H4 (cell line): Measurements from ENCODE around the gene LRRC73. TPM values are rescaled to one million over a fixed set of nuclear protein-coding genes. Genes with fewer than 3 reads are reported as not detected.
"Not testable (repeated sequence)": the region's sequence is repeated elsewhere in the genome, so short reads cannot be mapped to it uniquely, and the experiment has no call there.

Source experiments
- DNase-seq: peaks from one replicate; pipeline ENCODE4 v3.0.0-alpha.2; 2015; ENCODE audit warnings: low spot score
- total RNA-seq: library from RNA; depleted of rRNA; stranded (reverse); fragments of >200 nt; shearing (Covaris generic); gene quantifications from 2 replicates; pipeline ENCODE4 v1.2.3, GENCODE V29; 2014; rRNA removed

LRRC73 gene, protein sequence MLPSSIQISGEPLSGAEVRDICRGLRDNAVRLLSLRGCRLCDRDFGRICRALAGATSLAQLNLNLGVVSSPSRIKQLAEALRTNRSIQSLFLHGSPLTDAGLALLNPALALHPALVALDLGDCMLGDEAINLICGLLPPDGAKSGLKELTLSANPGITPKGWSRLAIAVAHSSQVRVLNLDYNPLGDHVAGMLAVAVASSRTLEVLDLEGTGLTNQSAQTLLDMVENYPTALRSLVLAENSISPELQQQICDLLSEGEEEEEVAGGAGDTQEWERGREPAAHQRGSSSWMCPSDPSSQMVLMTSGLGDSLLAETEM
- total RNA-seq = 1.0 and 1.8 TPM in 2 replicates

DNA sequence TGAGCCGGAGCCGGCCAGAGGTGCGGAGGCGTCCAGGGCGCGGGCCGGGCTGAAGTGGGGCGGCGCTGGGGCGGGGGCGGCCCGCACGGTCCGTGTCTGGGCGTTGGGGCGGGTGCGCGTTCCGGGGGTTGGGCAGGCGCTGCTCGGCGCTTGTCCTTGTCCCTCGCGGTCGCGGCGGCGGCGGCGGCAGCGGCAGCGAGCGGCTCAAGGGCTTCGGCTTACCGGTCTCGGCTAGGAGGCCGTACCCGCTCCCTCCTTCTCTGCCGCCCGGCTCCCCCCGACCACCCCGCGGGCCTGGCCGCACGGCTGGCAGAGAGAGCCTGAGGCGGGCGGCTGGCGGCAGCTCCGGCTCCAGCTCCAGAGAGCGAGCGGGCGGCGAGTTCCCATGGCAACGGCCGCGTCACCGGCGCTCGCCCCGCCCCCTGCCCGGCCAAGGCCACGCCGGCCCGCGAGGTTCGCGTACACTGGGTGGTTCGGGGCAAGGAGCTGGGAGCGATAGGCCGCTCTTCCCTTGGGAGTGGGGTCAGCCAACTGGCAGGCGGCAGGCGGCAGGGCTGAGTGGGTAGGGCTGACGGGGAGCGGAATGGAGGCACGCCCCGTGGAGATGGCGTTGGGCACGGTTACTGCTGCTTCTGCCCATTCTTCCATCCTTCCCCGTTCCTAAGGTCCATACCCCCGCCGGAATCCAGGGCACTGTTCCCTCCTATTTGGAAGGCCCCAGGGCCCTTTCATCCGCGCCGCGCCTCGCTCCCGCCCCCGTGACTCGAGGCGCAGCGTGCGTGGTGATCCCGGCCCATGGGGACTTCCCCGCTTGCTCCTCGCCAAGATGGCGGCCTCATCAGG lies at the start of gene LRRC73:
LRRC73 (minus strand) TSS at position 363 of the 843 bp plus-strand sequence. CDS start 561 bp downstream, outside the sequence.
- peak; percentile 76 for DNase-seq

DNA sequence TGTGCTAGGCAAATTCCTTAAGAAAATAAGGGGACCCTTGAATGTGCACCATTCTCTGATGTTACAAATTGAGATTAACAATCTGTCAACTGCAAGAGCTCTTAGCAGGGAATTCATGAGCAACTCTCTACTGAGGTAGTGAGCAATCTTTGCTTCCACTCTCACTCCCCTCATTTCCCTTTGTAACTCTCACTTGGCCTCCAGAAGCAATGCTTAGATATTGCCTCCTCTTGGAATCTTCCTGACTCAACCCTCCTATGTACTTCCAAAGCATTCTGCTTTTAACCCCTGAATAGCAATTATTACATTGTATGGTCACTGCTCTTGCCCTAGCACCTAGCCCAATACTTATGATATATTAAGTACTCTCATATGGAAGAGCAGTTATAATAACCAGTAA lies 49.2 kb upstream of the LRRC73 start:
- no peak for DNase-seq

DNA sequence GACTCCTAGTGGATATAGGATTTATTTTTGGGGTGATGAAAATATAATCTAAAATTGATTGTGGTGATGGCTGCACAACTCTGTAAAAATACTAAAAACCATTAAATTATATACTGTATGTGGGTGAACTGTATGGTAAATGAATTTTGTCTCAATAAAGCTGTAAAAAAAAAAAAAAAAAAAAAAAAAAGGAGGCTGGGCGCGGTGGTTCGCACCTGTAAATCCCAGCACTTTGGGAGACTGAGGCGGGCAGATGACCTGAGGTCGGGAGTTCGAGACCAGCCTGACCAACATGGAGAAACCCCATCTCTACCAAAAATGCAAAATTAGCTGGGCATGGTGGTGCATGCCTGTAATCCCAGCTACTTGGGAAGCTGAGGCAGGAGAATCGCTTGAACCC lies 47.5 kb upstream of the LRRC73 start:
- DNase-seq = not testable (repeated sequence)

DNA sequence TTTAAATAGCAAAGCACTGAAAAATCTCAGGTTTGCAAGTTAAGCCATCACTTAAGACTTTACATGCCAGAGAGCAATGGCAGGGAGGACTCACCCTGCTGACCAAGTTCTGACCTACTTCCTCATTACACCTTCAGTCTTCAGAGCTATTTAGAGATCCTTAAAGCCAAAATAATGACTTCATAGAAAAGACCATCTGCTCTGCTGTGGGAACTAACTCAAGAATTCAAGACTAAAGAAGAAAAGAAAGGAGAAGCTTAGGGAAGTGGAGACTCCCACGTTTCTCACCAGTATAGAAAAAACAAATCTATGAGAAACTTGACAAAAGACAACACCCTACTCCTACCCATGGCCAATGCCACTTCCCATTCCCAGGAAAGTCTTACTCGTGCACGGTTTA lies 37.1 kb upstream of the LRRC73 start:
- DNase-seq = no peak

DNA sequence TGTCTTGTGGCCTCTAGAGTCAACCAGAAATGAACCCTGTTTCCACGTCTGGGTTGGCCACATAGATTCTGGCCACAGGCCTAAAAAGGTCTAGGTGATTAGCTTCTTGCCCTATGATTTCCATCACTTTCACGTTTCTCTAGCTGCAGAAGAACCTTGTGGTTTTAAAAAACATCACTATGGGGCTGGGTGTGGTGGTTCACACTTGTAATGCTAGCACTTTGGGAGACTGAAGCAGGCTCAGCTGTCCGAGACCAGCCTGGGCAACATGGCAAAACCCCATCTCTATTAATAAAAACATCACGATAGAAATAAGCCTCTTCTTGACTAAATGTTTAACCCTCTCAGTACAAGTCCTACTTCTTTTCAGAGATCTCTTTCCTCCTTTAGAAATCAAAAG lies 34.3 kb upstream of the LRRC73 start:
- no peak for DNase-seq

DNA sequence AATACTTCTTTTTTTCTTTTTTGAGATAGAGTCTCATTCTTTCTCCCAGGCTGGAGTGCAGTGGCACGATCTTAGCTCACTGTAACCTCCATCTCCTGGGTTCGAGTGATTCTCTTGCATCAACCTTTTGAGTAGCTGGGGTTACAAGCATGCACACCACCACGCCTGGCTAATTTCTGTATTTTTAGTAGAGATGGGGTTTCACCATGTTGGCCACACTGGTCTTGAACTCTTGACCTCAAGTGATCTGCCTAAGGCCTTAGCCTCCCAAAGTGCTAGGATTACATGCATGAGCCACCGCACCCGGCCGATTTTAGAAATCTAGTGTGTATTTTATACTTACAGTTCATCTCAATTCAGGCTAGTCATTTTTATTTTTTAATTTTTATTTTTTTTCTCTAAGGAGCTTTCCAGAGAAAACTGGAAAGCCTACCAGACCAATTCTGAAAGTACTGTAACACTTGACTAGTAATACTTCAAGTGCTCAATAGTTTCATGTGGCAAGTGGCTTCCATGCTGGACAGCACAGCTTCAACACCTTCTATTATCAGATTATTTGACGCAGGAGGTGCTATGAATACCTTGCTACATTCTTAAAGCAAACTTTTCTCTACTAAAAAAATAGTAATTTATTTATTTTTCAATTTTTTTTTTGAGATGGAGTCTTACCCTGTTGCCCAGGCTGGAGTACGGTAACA lies 31.8 kb upstream of the LRRC73 start:
- DNase-seq = no peak

DNA sequence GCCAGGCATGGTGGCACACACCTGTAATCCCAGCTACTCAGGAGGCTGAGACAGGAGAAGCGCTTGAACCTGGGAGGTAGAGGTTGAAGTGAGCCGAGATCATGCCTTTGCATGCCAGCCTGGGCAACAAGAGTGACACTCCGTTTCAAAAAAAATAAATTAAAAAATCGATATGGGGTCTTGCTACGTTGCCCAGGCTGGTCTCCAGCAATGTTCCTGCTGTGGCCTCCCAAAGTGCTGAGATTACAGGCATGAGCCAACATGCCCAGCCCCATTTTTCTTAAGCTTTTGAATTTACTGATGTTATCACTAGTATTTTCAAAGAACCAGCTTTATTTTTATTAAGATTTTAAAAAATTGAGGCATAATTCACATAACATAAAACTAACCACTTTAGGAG lies 30.4 kb upstream of the LRRC73 start:
- no peak for DNase-seq

DNA sequence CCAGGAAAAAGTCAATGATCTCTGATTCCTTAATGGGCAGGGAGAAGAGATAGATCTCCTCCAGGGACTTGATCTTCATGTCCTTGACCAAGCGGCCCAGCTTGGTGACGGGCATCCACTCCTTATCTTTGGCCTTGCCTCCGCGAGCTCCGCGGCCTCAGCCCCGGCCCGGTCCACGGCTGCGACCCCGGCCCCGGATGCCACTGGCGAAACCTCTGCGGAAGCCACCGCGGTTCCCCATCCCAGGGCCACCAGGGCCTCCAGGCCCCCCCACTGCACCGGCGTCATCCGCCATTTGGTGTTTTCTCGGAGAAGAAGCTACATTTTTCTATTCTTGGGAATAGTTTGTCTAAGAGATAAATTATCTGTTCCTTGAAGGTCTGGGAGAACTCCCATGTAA lies 29.3 kb upstream of the LRRC73 start:
- DNase-seq = not testable (repeated sequence)

DNA sequence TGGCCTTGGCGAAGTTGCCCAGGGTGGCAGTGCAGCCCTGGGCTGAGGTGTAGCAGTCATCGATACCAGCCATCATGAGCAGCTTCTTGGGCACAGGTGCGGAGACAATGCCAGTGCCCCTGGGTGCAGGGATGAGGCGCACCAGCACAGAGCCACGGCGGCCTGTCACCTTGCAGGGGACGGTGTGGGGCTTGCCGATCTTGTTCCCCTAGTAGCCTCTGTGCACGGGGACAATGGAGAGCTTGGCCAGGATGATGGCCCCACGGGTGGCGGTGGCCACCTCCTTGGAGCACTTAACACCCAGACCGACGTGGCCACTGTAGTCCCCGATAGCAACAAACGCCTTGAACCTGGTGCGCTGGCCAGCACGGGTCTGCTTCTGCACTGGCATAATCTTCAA lies 28.8 kb upstream of the LRRC73 start:
- DNase-seq = not testable (repeated sequence)

DNA sequence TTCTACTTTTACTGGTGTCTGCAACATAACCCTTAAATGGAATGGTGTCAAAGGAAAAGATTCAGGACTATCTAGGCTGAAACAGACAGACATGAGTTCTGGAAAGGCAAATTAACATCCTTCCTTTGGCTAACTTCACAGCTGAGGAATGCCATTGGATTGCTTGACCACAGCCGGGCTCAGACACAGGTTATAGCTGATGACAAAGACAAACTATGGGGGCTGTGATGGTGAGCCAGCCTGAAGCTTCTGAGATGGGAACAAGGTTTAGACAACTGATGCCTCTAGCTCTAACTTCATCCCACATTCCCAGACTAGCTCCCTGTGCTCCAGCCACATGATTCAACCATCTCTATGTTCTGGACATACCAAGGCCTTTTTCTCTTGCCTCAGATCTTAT lies 22.1 kb upstream of the LRRC73 start:
- DNase-seq = no peak

DNA sequence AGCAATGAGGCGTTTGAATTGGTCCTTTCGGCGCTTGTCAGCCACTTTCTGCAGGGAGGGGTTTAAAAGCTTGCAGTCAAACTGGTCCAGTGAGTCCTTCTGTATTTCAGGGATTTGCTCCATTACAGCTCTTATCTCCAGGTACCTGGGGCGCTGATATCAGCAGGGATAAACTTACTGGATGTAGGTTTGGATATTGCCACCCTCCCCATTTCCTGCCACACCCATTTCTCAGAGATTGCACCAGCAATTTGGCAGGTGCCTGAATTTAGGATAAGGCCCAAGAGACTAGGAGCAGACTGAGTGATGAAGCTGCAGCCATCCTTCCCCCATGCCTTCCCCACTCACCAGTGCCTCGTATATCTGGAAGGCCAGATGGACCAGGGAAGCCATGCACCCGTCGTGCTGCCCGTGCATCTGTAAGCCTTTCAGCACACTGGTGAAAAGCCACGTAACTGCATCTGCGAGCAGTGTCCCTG lies 14.4 kb upstream of the LRRC73 start:
- no peak for DNase-seq

DNA sequence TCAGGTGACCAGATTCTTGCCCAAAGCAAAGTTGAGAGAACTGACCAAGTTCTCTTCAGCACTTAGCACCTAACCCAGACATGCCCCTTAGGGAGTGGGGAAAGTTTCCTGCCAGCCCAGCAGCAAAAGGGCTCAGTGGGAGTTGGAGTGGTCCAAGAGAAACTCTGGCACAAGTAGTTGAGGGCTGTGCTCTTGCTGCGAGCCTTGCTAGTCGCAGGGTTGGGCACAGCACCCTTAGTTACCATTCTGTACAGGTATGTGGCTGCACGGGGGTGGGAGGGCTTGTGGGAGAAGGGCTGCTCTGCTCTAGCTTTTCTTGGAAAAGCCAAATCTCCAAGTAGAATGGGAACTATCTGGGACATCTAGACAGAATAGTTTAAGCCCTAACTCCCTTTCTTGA lies 13.1 kb upstream of the LRRC73 start:
- DNase-seq = no peak

DNA sequence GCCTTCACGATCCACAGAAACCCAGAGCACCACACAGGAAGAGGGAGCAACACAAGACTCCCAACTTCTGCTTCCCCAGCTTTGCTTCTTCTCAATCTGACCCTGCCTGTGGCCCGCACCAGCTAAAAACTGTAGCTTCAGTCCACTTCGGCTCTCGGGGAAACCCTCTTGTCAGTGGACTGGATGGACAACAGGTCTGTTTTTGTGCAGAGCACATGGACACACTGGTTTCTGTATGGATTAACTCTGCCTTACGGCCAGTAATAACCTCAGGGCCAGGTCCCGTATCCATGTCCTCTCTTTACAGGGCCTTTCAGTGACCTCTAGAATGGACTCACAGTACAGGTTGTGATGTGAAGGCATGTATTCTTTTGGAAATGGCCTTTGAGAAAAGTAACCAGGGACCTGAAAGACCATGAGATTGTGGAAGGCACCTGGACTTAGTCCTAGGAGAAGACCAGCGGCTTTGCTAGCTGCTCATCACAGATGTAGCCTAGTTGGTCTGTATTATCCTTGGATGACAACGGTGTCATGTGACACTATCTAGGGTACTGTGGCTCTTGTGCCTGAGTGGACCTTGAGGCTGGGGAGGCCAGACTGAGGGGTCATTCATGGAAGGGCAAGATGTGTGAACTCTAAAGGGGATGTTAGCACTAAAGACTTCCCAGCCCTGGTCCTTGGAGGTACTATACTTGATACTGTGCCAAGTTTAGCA lies 12.6 kb upstream of the LRRC73 start:
- DNase-seq = no peak

DNA sequence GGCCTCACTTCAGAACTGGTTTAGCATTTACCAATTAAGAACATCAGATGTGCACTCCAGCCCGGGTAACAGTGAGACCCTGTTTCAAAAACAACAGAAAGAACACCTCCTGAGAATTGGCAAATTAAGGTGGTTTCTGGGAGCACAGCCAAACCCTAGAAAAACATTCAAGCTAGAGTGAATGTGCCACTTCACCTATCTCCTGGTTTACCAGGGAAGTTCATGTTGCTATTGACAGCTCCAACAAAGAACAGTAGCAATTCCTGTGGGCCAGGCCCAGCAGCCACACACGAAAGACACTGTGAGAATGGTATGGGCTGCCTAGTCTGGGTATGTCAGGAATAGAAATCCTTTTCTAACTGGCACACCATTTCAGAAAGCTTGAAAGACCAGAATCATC lies 11.7 kb upstream of the LRRC73 start:
- DNase-seq = no peak

DNA sequence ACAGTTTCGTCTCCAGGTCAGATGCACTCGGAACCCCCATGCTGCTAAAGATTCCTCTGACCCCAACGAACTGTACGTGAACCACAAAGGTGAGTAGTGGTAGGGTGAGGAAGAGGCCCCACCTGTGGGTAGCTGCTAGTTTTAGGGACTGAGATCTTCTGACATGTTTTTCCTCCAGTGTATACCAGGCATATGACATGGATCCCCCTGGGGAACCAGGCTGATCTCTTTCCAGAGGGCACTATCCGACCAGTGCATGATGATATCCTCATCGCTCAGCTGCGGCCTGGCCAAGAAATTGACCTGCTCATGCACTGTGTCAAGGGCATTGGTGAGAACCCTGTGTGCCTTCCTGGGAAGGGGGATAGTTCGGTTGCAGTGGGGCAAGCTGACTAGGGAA lies 10.0 kb upstream of the LRRC73 start:
- no peak for DNase-seq

DNA sequence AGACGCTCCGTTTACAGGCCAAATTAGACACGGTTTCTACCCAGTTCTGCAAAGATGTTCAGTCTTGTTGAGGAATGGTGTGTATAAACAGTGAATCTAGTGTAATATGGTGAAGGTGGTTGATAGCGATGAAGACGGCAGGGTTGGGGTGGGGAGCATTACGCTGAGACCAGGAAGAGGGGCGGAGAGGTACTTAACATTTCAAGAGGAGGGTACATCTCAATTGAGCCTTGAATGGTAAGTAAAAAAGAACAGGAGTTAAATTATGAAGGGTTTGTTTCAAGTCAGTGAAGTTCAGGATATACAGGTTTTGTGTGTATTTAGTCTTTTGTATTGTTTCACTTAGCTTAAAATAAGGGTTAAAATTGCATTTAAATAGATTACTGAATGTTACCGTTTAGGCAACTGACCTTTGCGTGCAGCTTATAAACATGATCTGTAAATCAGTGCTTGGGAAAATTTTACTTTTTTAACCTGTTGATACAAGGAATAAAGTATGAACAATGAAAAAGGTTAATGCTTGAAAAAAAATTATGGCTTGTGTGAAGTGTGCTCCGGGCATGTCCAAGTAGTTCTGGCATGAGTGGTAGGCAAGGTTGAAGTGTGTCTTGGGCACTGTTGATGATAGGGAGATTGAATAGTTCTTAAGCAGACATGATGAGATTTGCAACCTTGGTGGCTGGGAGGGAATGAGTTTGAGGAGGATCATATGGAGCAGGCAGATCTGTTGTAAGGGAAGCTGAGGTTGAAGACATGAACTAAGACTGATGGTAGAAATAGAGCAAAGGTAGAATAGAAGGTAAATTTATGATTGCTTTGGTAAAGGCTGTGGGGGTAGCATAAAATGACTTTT lies 7.6 kb upstream of the LRRC73 start:
- no peak for DNase-seq

DNA sequence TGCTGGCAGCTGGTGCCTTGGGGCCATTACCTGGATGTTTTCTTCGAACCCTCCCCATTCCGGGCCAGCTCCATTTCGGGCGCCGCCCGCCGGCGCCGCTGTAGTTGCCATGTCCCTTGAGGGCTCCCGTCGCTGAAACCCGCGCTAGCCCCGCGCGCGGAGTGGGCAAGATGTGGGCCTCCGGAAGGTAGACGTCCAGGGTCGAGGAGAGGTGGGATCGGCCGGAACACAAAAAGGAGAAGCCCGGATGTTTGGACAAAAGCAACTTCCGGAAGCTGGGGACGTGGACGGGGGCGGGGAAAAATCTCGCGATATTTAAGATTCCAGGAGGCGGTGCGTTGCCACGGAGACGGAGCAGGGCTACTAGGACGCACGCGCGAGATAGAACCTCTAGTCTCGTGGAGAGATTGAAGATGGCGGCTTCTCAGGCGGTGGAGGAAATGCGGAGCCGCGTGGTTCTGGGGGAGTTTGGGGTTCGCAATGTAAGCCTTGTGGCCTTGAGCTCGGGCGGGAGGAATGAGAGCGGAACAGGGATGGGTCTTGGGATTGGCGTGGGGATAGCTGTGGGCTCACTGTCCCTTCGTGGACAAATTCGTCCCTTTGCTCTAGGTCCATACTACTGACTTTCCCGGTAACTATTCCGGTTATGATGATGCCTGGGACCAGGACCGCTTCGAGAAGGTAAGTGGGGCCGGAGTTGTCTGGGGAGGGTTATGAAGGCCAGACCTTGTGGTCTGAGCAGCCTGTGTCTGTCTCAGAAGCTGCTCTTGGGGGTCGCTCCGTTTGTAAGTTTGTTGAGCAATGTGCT lies 6.8 kb upstream of the LRRC73 start, which contains the start of the genes POLR1C and YIPF3:
POLR1C (plus strand) TSS at position 393 of the 808 bp plus-strand sequence; CDS start at position 414, 21 bp downstream.
YIPF3 (minus strand) TSS at position 230 of the 808 bp plus-strand sequence; CDS start at position 111, 119 bp downstream.
- peak; percentile 98 for DNase-seq

DNA sequence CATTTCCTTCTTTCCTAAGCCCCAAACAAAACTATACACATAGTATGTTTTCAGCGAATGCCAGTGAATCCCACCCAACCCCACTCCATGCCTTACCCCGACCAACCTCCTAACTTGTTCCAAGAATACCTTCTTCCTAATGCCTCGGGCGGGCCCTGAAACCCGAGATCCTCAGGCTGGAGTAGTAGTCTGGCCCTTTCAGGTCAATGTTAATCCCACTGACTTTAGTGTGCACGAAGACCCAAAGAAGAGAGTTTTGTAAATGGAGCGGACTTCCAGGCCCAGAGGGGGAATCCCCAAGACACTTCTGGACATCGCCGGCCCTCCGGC lies 6.2 kb upstream of the LRRC73 start:
- DNase-seq = no peak

DNA sequence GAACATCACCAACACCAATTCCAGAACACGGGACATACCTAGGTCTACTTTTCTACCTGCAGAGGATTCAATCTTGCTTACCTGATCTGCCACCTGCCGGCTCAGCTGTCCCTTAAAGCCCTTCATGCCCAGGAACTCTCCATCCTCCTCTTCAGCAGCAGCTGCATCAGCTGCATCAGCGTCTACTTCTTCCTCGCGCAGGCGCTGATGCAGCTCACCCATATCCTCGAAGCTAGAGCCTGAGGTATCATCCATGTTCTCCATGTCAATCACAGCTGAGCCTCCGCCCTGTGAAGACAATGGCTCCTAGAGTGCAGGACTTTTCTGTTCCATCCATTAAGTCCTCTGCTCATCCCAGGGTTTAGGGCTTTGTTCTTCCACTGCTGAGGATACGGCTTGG lies 5.7 kb upstream of the LRRC73 start:
- no peak for DNase-seq
